Measurements from ENCODE around the gene PCGF3.

The PCGF3 gene

GRCh38 chr4:808860-809570 lies 103.4 kb downstream of the PCGF3 start:
- no peak for DNase-seq

- no peak for DNase-seq
Observed at GRCh38 chr4:813900-814299, 108.3 kb downstream of the PCGF3 start.

- no peak for DNase-seq
Observed at GRCh38 chr4:814312-814850, 108.7 kb downstream of the PCGF3 start.

- DNase-seq: no peak
Observed at GRCh38 chr4:815464-816146, 110.0 kb downstream of the PCGF3 start.

GRCh38 chr4:818106-818921 lies 112.7 kb downstream of the PCGF3 start:
- no peak for DNase-seq

GRCh38 chr4:819401-820229 lies 114.0 kb downstream of the PCGF3 start:
- no peak for DNase-seq

All from AML-193 (cell line).